Skeletal muscle tissue (tissue), 4 donors: ENCODE results near the gene LANCL2. TPM values are rescaled to one million over a fixed set of nuclear protein-coding genes. Genes with fewer than 3 reads are reported as not detected.

Source experiments
- H3K27ac ChIP-seq: one replicate; pipeline ENCODE4 v1.7.0; 2013; ENCODE audit warnings: mild to moderate bottlenecking, low read depth, low read length, inconsistent platforms
- H3K27me3 ChIP-seq, 3 donors: one replicate each; pipeline ENCODE4 v1.7.0; 2013; ENCODE audit warnings: low read length in 3 of 3; ENCODE audit not compliant: control insufficient read depth in 3 of 3, insufficient read depth in 3 of 3
- H3K36me3 ChIP-seq, 3 donors: one replicate each; pipeline ENCODE4 v1.7.0; 2013; ENCODE audit warnings: low read length in 3 of 3; ENCODE audit not compliant: control insufficient read depth in 3 of 3, insufficient read depth in 3 of 3
- H3K4me1 ChIP-seq, 3 donors: one replicate each; pipeline ENCODE4 v1.7.0; 2013; ENCODE audit warnings: low read length in 3 of 3, mild to moderate bottlenecking in 3 of 3; ENCODE audit not compliant: control insufficient read depth in 3 of 3, insufficient read depth in 3 of 3
- H3K4me3 ChIP-seq, 3 donors: one replicate each; pipeline ENCODE4 v1.7.0; 2013; ENCODE audit warnings: low read length in 3 of 3
- H3K9ac ChIP-seq, 3 donors: one replicate each; pipeline ENCODE4 v1.7.0; 2013; ENCODE audit warnings: low read length in 3 of 3, mild to moderate bottlenecking in 3 of 3, moderate library complexity in 2 of 3, low read depth in 1 of 3
- H3K9me3 ChIP-seq, 3 donors: one replicate each; pipeline ENCODE4 v1.7.0; 2013; ENCODE audit warnings: low read length in 3 of 3; ENCODE audit not compliant: control insufficient read depth in 3 of 3
- total RNA-seq: library from RNA; depleted of rRNA; stranded (reverse); fragments of >200 nt; gene quantifications from one replicate; pipeline ENCODE4 v1.2.3, GENCODE V29; 2014
- donor health status: Osteomylitis.

Gene LANCL2
- total RNA-seq, 1 donor from 2014 or later = 13.0 TPM

DNA sequence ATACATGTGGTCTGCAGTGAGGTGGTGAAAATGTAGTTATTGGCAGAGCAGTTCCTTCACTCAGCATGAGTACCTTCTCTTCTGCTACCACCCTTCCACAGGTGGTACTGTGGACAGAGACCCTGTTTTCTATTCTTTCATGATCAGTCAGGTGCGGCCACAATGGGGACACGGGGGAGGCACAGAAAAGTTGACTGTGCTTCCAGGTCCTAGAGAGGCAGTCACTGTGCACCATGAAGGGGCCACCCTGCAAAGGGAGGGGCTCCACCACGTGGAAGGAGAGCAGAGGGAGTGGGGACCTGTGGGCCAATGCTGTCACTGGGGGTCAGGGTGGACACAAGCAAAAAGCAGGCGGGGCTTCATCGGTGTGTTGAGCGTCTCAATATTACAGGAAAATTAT lies 3.6 kb upstream of the LANCL2 start:
- H3K36me3 ChIP-seq = no peaks in the 10 kb centered on the region
- no peak overlapping the region for H3K27ac ChIP-seq
- no peak overlapping the region for H3K4me3 ChIP-seq
- no peak overlapping the region for H3K9ac ChIP-seq
- H3K4me1 ChIP-seq = peaks cover 5 to 11% (median 7%) of the 10 kb centered on the region in 3 donors
- no peaks in the 10 kb centered on the region for H3K9me3 ChIP-seq
- H3K27me3 ChIP-seq = no peaks in the 10 kb centered on the region

DNA sequence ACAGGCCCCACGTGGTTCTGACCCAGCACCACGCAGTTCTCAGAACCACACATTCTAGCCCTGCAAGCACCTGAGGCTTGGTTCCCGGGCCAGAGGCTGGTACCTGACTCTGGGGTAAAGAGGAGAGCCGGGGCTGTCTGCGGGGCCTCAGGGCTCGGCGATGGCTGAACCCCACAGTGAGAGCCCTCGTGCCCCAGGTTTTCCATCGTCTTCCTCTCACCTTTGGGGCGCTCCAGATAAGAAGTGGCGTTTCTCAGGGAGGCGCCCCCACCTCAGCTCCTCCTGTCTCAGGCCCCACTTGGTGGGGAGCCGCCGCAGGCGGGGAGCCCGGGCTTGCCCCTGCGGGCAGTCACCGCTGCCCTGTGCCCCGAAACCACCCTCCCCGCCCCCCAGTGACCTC lies 2.2 kb upstream of the LANCL2 start:
- H3K4me1 ChIP-seq = peaks cover 17 to 23% (median 17%) of the 10 kb centered on the region in 3 donors
- no peak overlapping the region for H3K9ac ChIP-seq
- no peak overlapping the region for H3K4me3 ChIP-seq
- H3K27me3 ChIP-seq = no peaks in the 10 kb centered on the region
- no peaks in the 10 kb centered on the region for H3K36me3 ChIP-seq
- no peak overlapping the region for H3K27ac ChIP-seq
- H3K9me3 ChIP-seq = no peaks in the 10 kb centered on the region

DNA sequence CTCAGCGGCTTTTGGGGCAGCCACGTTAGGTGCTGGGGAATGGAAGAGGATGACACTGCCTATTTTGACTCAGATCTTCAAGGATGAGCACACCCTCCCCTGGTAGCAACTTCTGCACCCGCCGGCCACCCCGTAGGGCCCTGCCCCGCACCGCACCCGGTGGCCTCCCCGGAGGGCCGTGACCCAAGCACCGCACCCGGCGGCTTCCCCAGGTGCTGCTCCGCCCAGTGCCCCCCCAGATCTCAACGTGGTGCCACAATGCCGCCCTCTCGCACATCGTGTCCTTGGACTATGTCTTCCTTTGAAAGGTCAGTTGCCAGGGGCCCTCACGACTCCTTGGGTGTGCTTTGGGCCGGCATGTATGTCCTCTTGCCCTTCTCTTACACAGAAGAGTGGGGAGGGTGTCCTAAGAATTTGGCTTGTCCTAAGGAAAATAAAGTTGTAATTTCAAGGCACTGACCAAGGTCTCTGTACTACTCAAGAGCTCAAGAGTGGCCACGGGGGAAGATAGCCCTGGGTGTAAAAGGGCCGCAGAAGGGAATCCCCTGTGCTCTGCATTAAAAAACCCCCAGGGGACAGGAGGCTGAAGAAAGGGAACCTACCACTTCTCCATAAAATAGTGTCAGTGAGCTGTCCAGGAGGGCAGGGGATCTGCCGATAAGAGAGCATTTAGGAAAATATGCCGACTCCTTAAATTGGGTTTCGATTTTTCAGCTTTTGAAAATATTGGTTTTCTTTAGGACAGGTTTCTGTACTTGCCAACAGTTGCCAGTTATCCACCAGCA lies 1.6 kb upstream of the LANCL2 start:
- H3K4me3 ChIP-seq = no peak overlapping the region
- H3K9ac ChIP-seq = no peak overlapping the region
- no peaks in the 10 kb centered on the region for H3K36me3 ChIP-seq
- H3K4me1 ChIP-seq = peaks cover 17 to 23% (median 17%) of the 10 kb centered on the region in 3 donors
- H3K27ac ChIP-seq = no peak overlapping the region
- H3K27me3 ChIP-seq = no peaks in the 10 kb centered on the region
- no peaks in the 10 kb centered on the region for H3K9me3 ChIP-seq

DNA sequence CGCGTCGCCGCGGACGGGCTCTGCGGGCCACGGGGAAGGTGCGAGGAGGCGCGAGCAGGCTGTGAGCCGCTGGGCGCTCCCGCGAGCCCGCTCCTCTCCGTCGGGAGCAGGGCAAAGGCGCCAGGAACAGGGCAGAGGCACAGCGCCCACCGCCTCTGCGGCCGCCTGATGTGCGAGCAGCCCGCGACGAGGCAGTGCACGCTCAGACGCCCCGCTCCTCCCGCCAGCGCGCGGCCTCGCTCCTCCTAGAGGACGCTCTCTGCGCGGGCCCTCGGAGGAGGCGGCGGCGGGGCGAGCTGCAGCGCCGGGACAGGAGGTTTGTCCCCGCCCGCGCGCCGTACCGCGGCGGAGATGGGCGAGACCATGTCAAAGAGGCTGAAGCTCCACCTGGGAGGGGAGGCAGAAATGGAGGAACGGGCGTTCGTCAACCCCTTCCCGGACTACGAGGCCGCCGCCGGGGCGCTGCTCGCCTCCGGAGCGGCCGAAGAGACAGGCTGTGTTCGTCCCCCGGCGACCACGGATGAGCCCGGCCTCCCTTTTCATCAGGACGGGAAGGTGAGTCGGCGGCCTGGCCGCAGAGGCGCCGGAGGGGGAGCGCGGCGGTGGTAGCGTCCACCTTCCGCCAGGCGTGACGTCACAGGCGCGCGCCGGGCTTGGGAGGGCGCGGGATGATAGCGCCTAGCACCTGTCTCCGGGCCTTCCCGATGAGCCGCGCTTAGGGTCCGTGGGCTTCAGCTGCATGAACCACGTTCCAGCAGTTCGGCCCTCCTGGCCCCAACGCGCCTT lies 731 bp downstream of the LANCL2 start:
- Histone ChIP-seq H3K9ac (peak overlapping the region; percentile 88 to 99 (median 99)), H3K27me3 (no peaks in the 10 kb centered on the region), H3K27ac (peak overlapping the region; percentile 95), H3K36me3 (no peaks in the 10 kb centered on the region), H3K9me3 (no peaks in the 10 kb centered on the region), H3K4me3 (peak overlapping the region; percentile 97 to 99 (median 99)), H3K4me1 (peaks cover 17 to 23% (median 17%) of the 10 kb centered on the region in 3 donors)

DNA sequence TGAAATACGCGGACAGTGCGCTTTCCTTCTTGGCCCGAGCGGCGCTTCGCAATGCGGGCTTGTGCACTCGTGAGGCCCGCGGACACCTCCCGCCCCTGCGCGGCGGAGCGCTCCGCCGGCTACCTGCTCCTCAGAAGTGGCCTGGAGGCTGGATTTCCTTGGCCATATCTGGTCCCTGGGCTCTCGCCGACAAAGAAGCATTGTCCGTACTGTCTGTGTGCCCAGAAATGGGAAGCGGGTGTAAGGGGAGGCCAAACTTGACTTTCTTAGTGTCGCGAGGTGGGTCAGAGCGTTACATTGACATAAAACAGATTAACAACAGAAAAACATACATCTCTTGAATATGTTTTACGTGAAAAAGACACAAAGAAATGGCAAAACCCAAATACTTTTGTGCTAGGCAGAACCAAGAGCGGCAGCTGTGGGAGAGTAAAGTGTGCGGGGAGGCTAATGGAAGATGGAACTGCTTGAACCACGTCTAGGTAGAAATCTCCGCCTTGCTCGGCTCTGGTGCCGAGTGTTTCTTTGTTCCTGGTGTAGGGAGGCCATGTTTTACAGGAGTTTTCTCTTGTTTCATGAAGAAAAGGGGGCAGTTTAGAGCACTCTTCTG lies 1.4 kb downstream of the LANCL2 start:
- peak overlapping the region; percentile 97 to 99 (median 99) for H3K4me3 ChIP-seq
- H3K36me3 ChIP-seq = no peaks in the 10 kb centered on the region
- no peaks in the 10 kb centered on the region for H3K9me3 ChIP-seq
- peaks cover 17 to 23% (median 17%) of the 10 kb centered on the region in 3 donors for H3K4me1 ChIP-seq
- H3K9ac ChIP-seq = peak overlapping the region; percentile 88 to 99 (median 99)
- peak overlapping the region; percentile 95 for H3K27ac ChIP-seq
- no peaks in the 10 kb centered on the region for H3K27me3 ChIP-seq

DNA sequence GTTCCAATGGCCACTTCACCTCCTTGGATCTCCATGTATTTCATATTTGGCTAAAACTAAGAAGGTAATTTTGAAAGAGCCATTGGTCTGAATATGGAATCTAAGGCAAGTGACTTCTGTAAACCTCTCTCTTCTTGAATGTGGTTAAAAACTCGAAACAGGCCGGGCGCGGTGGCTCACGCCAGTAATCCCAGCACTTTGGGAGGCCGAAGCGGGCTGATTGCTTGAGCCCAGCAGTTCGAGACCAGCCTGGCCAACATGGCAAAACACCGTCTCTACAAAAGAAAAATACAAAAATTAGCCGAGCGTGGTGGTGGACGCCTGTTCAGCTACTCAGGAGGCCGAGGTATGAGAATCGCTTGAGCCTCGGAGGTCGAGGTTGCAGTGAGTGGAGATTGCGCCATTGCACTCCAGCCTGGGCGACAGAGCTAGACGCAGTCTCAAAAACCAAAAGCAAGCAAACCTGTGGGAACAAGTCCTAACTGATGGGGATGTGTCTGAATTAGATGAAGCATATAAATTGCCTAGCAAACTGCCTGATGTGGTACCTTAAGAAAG lies 2.2 kb downstream of the LANCL2 start:
- H3K27ac ChIP-seq = peak overlapping the region; percentile 95
- peaks cover 17 to 23% (median 17%) of the 10 kb centered on the region in 3 donors for H3K4me1 ChIP-seq
- no peaks in the 10 kb centered on the region for H3K27me3 ChIP-seq
- peak overlapping the region; percentile 88 to 99 (median 99) for H3K9ac ChIP-seq
- no peaks in the 10 kb centered on the region for H3K36me3 ChIP-seq
- H3K4me3 ChIP-seq = peak overlapping the region; percentile 97 to 99 (median 99)
- H3K9me3 ChIP-seq = no peaks in the 10 kb centered on the region

DNA sequence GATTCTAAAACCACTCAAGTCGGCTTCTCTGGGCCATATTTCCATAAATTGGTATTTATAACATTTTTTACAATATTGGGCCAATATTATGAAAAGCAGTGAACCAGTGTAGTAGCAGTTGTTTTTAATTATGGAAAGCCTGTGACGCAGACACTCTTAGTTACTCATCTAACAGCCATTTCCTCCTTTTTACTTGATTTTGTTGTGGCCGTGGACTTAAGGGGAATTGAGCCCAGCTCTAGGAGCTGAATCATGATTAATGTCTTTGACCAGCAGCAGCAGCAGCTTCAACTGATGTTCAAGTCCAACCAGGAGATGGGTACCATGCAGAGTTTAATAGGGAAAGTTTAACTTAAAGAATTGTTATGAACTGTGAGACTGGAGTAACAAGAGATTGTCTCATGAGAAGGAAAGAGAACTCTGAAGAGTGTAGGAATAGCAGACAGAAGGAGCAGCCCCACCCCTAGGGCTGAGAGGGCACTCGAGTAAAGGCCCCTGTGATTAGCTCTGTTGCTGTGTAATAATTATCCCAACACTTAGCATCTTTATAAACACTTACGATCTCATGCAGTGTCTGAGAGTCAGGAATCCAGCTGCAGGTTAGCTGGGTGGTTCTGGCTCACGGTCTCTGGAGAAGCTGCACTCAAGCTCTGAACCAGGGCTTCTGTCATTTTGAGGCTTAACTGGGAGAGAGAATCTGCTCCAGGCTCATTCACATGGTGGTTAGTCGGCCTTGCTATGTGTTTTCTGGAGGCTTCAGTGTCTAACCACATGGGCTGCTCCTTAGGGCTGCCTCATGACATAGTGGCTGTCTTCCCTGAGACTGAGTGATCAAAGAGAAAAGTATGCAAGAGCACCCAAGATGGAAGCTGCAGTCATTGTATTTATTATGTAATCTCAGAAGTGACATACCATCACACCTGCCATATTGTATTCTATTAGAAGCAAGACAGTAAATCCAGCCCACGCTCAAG lies 4.6 kb downstream of the LANCL2 start:
- Histone ChIP-seq H3K9me3 (no peaks in the 10 kb centered on the region), H3K4me3 (no peak overlapping the region), H3K27ac (no peak overlapping the region), H3K27me3 (no peaks in the 10 kb centered on the region), H3K9ac (peak overlapping the region in 1 of 3 donors; percentile 17), H3K36me3 (no peaks in the 10 kb centered on the region), H3K4me1 (peaks cover 12 to 15% (median 14%) of the 10 kb centered on the region in 3 donors)

DNA sequence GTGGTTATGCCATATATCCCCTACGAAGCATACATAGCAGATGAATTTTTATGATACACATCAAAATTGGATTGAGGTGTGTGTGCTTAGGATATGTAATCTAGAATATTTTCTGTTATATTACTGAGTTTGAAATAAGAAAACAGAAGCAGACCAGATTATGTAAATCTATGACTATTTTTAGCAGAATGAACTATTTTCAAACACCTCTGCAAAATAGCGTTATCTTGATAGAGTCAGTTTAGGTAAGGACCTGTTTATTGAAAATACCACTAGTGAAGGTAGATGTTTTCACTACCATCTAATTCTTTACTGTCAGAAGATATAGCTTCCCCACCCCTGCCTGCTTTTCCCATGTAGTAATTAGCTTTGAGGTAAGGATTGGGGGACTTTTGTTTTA lies 9.1 kb downstream of the LANCL2 start:
- no peaks in the 10 kb centered on the region for H3K4me1 ChIP-seq
- no peak overlapping the region for H3K9ac ChIP-seq
- H3K27ac ChIP-seq = no peak overlapping the region
- no peaks in the 10 kb centered on the region for H3K9me3 ChIP-seq
- H3K27me3 ChIP-seq = no peaks in the 10 kb centered on the region
- no peak overlapping the region for H3K4me3 ChIP-seq
- no peaks in the 10 kb centered on the region for H3K36me3 ChIP-seq

DNA sequence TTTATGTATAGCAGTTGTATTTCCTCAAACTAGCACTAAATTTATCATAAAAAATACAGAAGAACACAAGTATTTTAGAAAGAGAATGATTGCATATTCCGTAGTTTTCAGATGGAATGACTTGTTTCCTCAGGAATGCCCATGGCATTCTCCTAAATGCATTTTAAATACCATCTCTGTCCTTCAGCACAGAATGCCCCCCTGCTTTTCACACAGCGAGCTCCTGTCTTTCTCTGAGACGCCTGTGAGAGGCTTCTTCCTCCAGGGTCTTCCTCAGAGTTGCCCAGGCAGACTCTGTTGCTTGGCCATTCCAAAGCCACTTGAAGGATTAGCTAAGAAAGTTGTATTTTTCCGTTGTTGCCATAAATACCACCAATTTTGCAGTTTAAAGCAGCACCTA lies 10.1 kb downstream of the LANCL2 start:
- Histone ChIP-seq H3K36me3 (no peaks in the 10 kb centered on the region), H3K9me3 (no peaks in the 10 kb centered on the region), H3K4me3 (no peak overlapping the region), H3K27me3 (no peaks in the 10 kb centered on the region), H3K4me1 (no peaks in the 10 kb centered on the region), H3K27ac (no peak overlapping the region), H3K9ac (no peak overlapping the region)
